Trophoblast cell (in vitro differentiated cells and primary cell): ENCODE results near the gene NSFL1C.

ENCODE experiments used
- DNase-seq, 2 donors: peaks; one replicate each; pipeline ENCODE4 v3.0.0-alpha.2; 2016
- H2AFZ ChIP-seq: 2 replicates; pipeline ENCODE4 v1.6.1; 2013; ENCODE audit warnings: low read length, moderate library complexity, mild to moderate bottlenecking; ENCODE audit not compliant: insufficient read depth, poor library complexity
- H2AK5ac ChIP-seq: 2 replicates; pipeline ENCODE4 v1.6.1; 2013; ENCODE audit warnings: mild to moderate bottlenecking, low read length
- H2BK120ac ChIP-seq: 2 replicates; pipeline ENCODE4 v1.6.1; 2013; ENCODE audit warnings: low read length, mild to moderate bottlenecking, moderate library complexity; ENCODE audit not compliant: insufficient read depth, poor library complexity
- H2BK12ac ChIP-seq: 2 replicates; pipeline ENCODE4 v1.6.1; 2013; ENCODE audit warnings: mild to moderate bottlenecking, low read length, moderate library complexity
- H2BK5ac ChIP-seq: 2 replicates; pipeline ENCODE4 v1.6.1; 2013; ENCODE audit warnings: low read length, low read depth, moderate library complexity, mild to moderate bottlenecking; ENCODE audit not compliant: poor library complexity
- H3K14ac ChIP-seq: 2 replicates; pipeline ENCODE4 v1.6.1; 2013; ENCODE audit warnings: mild to moderate bottlenecking, low read length
- H3K18ac ChIP-seq: 2 replicates; pipeline ENCODE4 v1.6.1; 2013; ENCODE audit warnings: mild to moderate bottlenecking, low read length
- H3K23ac ChIP-seq: 2 replicates; pipeline ENCODE4 v1.6.1; 2013; ENCODE audit warnings: low read length
- H3K27ac ChIP-seq: 2 replicates; pipeline ENCODE4 v1.5.1; 2013; ENCODE audit warnings: low read depth, mild to moderate bottlenecking, inconsistent platforms, low read length, moderate library complexity
- H3K27me3 ChIP-seq: 2 replicates; pipeline ENCODE4 v1.6.1; 2013; ENCODE audit warnings: inconsistent platforms, mild to moderate bottlenecking, low read length, moderate library complexity; ENCODE audit not compliant: insufficient read depth
- H3K36me3 ChIP-seq, 2 experiments: 1 replicate in 1 of 2; 2 replicates in 1 of 2; pipeline ENCODE4 v1.6.1; 2013; ENCODE audit warnings: low read length in 2 of 2, mild to moderate bottlenecking in 2 of 2, moderate library complexity in 1 of 2; ENCODE audit not compliant: insufficient read depth in 2 of 2, control insufficient read depth in 1 of 2
- H3K4ac ChIP-seq: 2 replicates; pipeline ENCODE4 v1.6.1; 2013; ENCODE audit warnings: low read depth, mild to moderate bottlenecking, low read length, moderate library complexity
- H3K4me1 ChIP-seq, 2 experiments: 1 replicate in 1 of 2; 2 replicates in 1 of 2; pipeline ENCODE4 v1.6.1; 2013; ENCODE audit warnings: low read length in 2 of 2, mild to moderate bottlenecking in 2 of 2, moderate library complexity in 1 of 2; ENCODE audit not compliant: insufficient read depth in 2 of 2, control insufficient read depth in 1 of 2
- H3K4me2 ChIP-seq: 2 replicates; pipeline ENCODE4 v1.6.1; 2013; ENCODE audit warnings: inconsistent platforms, mild to moderate bottlenecking, low read length, moderate library complexity
- H3K4me3 ChIP-seq: 2 replicates; pipeline ENCODE4 v1.5.1; 2013; ENCODE audit warnings: mild to moderate bottlenecking, low read depth, low read length, inconsistent platforms
- H3K79me1 ChIP-seq: one replicate; pipeline ENCODE4 v1.6.1; 2013; ENCODE audit warnings: low read length
- H3K79me2 ChIP-seq: 2 replicates; pipeline ENCODE4 v1.6.1; 2013; ENCODE audit warnings: low read length, mild to moderate bottlenecking; ENCODE audit not compliant: control insufficient read depth, insufficient read depth, poor library complexity
- H3K9ac ChIP-seq: 2 replicates; pipeline ENCODE4 v1.6.1; 2013; ENCODE audit warnings: mild to moderate bottlenecking, low read length
- H3K9me3 ChIP-seq: 2 replicates; pipeline ENCODE4 v1.6.1; 2013; ENCODE audit warnings: low read depth, mild to moderate bottlenecking, control low read depth, inconsistent platforms, low read length; ENCODE audit not compliant: insufficient read depth
- H4K12ac ChIP-seq: 2 replicates; pipeline ENCODE4 v1.6.1; 2013; ENCODE audit warnings: low read depth, mild to moderate bottlenecking, low read length, moderate library complexity
- H4K8ac ChIP-seq: 2 replicates; pipeline ENCODE4 v1.6.1; 2013; ENCODE audit warnings: low read depth, mild to moderate bottlenecking, low read length, moderate library complexity
- H4K91ac ChIP-seq: one replicate; pipeline ENCODE4 v1.6.1; 2013; ENCODE audit warnings: low read depth, mild to moderate bottlenecking, low read length, moderate library complexity
- WGBS: extraction: QIAGEN DNeasy Blood & Tissue Kit; methylation state at CpG from one replicate; pipeline ENCODE4 v1.1.7; 2013; ENCODE audit warnings: missing lambda C conversion rate; ENCODE audit not compliant: insufficient read length, insufficient coverage; ENCODE audit errors: extremely low coverage; 5-methylcytosine and 5-hydroxymethylcytosine counted together

The NSFL1C gene

GRCh38 chr20:1423625-1424106, 43.0 kb downstream of the NSFL1C start:
- Histone ChIP-seq H3K27me3 (no peaks in the 10 kb centered on the region), H4K12ac (no peak overlapping the region), H3K23ac (no peak overlapping the region), H3K4me1 (peaks cover 4 to 6% of the 10 kb centered on the region in 2 experiments), H3K4me2 (no peak overlapping the region), H3K9me3 (peaks cover 5% of the 10 kb centered on the region), H3K79me2 (no peaks in the 10 kb centered on the region), H2AK5ac (no peak overlapping the region), H3K9ac (no peak overlapping the region), H3K79me1 (peaks cover 10% of the 10 kb centered on the region), H3K14ac (no peak overlapping the region), H3K36me3 (no peaks in the 10 kb centered on the region), H2BK5ac (no peak overlapping the region), H2BK120ac (peak overlapping the region; percentile 46), H3K27ac (no peak overlapping the region), H4K8ac (peak overlapping the region; percentile 57), H3K4ac (peak overlapping the region; percentile 25), H4K91ac (peak overlapping the region; percentile 26), H2AFZ (no peak overlapping the region), H3K4me3 (no peak overlapping the region), H3K18ac (peak overlapping the region; percentile 33), H2BK12ac (peak overlapping the region; percentile 70)
- WGBS, result no CpG with 5 or more reads among the region's 7 CpGs
- DNase-seq, result peak; percentile 85 to 92

- H2BK5ac ChIP-seq, result no peak overlapping the region
- H3K79me1 ChIP-seq, result peaks cover 10% of the 10 kb centered on the region
- no peak overlapping the region for H3K4me2 ChIP-seq
- peak overlapping the region; percentile 33 for H3K18ac ChIP-seq
- H4K91ac ChIP-seq, result peak overlapping the region; percentile 26
- peaks cover 5% of the 10 kb centered on the region for H3K9me3 ChIP-seq
- no peaks in the 10 kb centered on the region for H3K79me2 ChIP-seq
- DNase-seq, result no peak
- H2BK12ac ChIP-seq, result peak overlapping the region; percentile 70
- no peak overlapping the region for H3K14ac ChIP-seq
- H3K27ac ChIP-seq, result no peak overlapping the region
- WGBS, result 100% methylated on average over 2 of the region's 6 CpGs
- H4K8ac ChIP-seq, result peak overlapping the region; percentile 57
- H2BK120ac ChIP-seq, result peak overlapping the region; percentile 46
- peak overlapping the region; percentile 25 for H3K4ac ChIP-seq
- no peak overlapping the region for H3K23ac ChIP-seq
- no peak overlapping the region for H3K4me3 ChIP-seq
- no peak overlapping the region for H2AK5ac ChIP-seq
- no peaks in the 10 kb centered on the region for H3K27me3 ChIP-seq
- H3K36me3 ChIP-seq, result no peaks in the 10 kb centered on the region
- H3K9ac ChIP-seq, result no peak overlapping the region
- peaks cover 5 to 6% of the 10 kb centered on the region in 2 experiments for H3K4me1 ChIP-seq
- H2AFZ ChIP-seq, result no peak overlapping the region
- no peak overlapping the region for H4K12ac ChIP-seq
Measured at GRCh38 chr20:1423206-1423605, 43.4 kb downstream of the NSFL1C start.

- no peak overlapping the region for H4K8ac ChIP-seq
- DNase-seq, result peak; percentile 88 to 95
- H3K4me1 ChIP-seq, result peaks cover 9 to 10% of the 10 kb centered on the region in 2 experiments
- H3K14ac ChIP-seq, result no peak overlapping the region
- H3K18ac ChIP-seq, result no peak overlapping the region
- no peaks in the 10 kb centered on the region for H3K36me3 ChIP-seq
- no peak overlapping the region for H4K91ac ChIP-seq
- no peaks in the 10 kb centered on the region for H3K27me3 ChIP-seq
- no peak overlapping the region for H3K4me2 ChIP-seq
- no peak overlapping the region for H3K4me3 ChIP-seq
- H2BK5ac ChIP-seq, result no peak overlapping the region
- H2AFZ ChIP-seq, result no peak overlapping the region
- peaks cover 5% of the 10 kb centered on the region for H3K9me3 ChIP-seq
- no peak overlapping the region for H2AK5ac ChIP-seq
- no peak overlapping the region for H3K23ac ChIP-seq
- H2BK120ac ChIP-seq, result no peak overlapping the region
- H4K12ac ChIP-seq, result no peak overlapping the region
- H3K4ac ChIP-seq, result no peak overlapping the region
- no peak overlapping the region for H3K9ac ChIP-seq
- WGBS, result no CpG with 5 or more reads among the region's 3 CpGs
- H2BK12ac ChIP-seq, result peak overlapping the region; percentile 15
- H3K27ac ChIP-seq, result peak overlapping the region; percentile 7
- H3K79me2 ChIP-seq, result no peaks in the 10 kb centered on the region
- H3K79me1 ChIP-seq, result peaks cover 14% of the 10 kb centered on the region
Measured at GRCh38 chr20:1422753-1423152, 43.9 kb downstream of the NSFL1C start.

- peaks cover 29% of the 10 kb centered on the region for H3K79me1 ChIP-seq
- H2BK120ac ChIP-seq, result no peak overlapping the region
- no peak for DNase-seq
- H3K23ac ChIP-seq, result no peak overlapping the region
- no peak overlapping the region for H2BK5ac ChIP-seq
- H3K79me2 ChIP-seq, result no peaks in the 10 kb centered on the region
- no peaks in the 10 kb centered on the region for H3K36me3 ChIP-seq
- no peak overlapping the region for H4K91ac ChIP-seq
- H3K9ac ChIP-seq, result no peak overlapping the region
- no peak overlapping the region for H2AK5ac ChIP-seq
- H3K9me3 ChIP-seq, result peaks cover 5% of the 10 kb centered on the region
- H2AFZ ChIP-seq, result no peak overlapping the region
- H3K4me2 ChIP-seq, result no peak overlapping the region
- no peak overlapping the region for H4K12ac ChIP-seq
- no peak overlapping the region for H3K27ac ChIP-seq
- H3K4ac ChIP-seq, result no peak overlapping the region
- no peak overlapping the region for H3K18ac ChIP-seq
- WGBS, result no CpG with 5 or more reads among the region's 4 CpGs
- H4K8ac ChIP-seq, result no peak overlapping the region
- no peak overlapping the region for H3K14ac ChIP-seq
- no peaks in the 10 kb centered on the region for H3K27me3 ChIP-seq
- H2BK12ac ChIP-seq, result no peak overlapping the region
- H3K4me3 ChIP-seq, result no peak overlapping the region
- H3K4me1 ChIP-seq, result peaks cover 27 to 30% of the 10 kb centered on the region in 2 experiments
Measured at GRCh38 chr20:1420066-1420465, 46.6 kb downstream of the NSFL1C start.
